Fibroblast of lung (primary cell): ENCODE data around the gene DLK1.

Experiments
- EZH2 ChIP-seq: IDR thresholded peaks from 2 replicates; pipeline ENCODE4 v1.5.1; 2012; ENCODE audit warnings: low read length, control low read depth, mild to moderate bottlenecking; ENCODE audit errors: missing control alignments
- TF ChIP-seq, protein P1 (sequence below), 2 donors: IDR thresholded peaks in 1 of 2; conservative IDR thresholded peaks in 1 of 2; 1 replicate in 1 of 2; 2 replicates in 1 of 2; pipeline ENCODE4 v1.5.1; 2011 to 2012; ENCODE audit warnings: low read length in 2 of 2, control low read depth in 1 of 2, inconsistent platforms in 1 of 2, low read depth in 1 of 2, mild to moderate bottlenecking in 1 of 2

DNA sequence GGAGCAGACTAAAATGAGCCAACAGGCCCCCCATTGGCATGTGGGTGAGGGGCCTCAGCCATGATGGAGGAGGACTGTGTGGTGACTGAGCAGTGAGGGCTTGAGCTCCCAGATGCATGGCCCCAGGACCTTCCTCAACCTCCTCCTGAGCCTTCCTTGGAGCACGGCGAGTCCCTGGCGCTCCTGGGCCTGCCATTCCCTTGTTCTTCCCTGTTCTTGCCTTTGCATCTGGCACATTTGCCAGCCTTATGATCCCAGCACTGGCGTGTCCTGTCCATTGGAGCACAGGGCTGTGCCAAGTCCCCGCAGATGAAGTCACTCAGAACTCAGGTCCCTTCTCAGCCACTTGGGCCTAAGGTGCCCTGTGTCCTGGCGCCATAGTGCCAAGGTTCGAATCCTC, 58.9 kb downstream of the DLK1 start:
- TF ChIP-seq, protein P1, sequence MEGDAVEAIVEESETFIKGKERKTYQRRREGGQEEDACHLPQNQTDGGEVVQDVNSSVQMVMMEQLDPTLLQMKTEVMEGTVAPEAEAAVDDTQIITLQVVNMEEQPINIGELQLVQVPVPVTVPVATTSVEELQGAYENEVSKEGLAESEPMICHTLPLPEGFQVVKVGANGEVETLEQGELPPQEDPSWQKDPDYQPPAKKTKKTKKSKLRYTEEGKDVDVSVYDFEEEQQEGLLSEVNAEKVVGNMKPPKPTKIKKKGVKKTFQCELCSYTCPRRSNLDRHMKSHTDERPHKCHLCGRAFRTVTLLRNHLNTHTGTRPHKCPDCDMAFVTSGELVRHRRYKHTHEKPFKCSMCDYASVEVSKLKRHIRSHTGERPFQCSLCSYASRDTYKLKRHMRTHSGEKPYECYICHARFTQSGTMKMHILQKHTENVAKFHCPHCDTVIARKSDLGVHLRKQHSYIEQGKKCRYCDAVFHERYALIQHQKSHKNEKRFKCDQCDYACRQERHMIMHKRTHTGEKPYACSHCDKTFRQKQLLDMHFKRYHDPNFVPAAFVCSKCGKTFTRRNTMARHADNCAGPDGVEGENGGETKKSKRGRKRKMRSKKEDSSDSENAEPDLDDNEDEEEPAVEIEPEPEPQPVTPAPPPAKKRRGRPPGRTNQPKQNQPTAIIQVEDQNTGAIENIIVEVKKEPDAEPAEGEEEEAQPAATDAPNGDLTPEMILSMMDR (conservative IDR thresholded peaks at IDR 0.05 in 1 of 2, IDR thresholded peaks at IDR 0.05 in 1 of 2; ENCODE audit: low read depth in 1 of 2, low read length in 2 of 2), result no peak
- TF ChIP-seq EZH2, result no peak
